Chondrocyte (in vitro differentiated cells): ENCODE data around the gene NHLRC4. TPM values are rescaled to one million over a fixed set of nuclear protein-coding genes. Genes with fewer than 3 reads are reported as not detected.

Experiments
- DNase-seq: peaks from one replicate; pipeline ENCODE4 v3.0.0; 2021; ENCODE audit warnings: mixed read lengths, low spot score
- H3K27ac Mint-ChIP-seq: one replicate; pipeline ENCODE4 v1.8.0; 2021; ENCODE audit warnings: mild to moderate bottlenecking, moderate library complexity, mixed read lengths; ENCODE audit not compliant: unreplicated experiment
- H3K27me3 Mint-ChIP-seq: 2 replicates; pipeline ENCODE4 v1.8.0; 2021; ENCODE audit warnings: low read depth, mixed read lengths
- H3K36me3 Mint-ChIP-seq: 2 replicates; pipeline ENCODE4 v1.8.0; 2021; ENCODE audit warnings: low read depth, mixed read lengths
- H3K4me1 Mint-ChIP-seq: 2 replicates; pipeline ENCODE4 v1.8.0; 2021; ENCODE audit warnings: low read depth, mild to moderate bottlenecking, mixed read lengths
- H3K4me3 Mint-ChIP-seq: one replicate; pipeline ENCODE4 v1.8.0; 2021; ENCODE audit warnings: mild to moderate bottlenecking, moderate library complexity, mixed read lengths; ENCODE audit not compliant: unreplicated experiment
- H3K9me3 Mint-ChIP-seq: 2 replicates; pipeline ENCODE4 v1.8.0; 2021; ENCODE audit warnings: low read depth, mixed read lengths
- CTCF ChIP-seq: fragments of 200-600 bp; sonication (generic); IDR thresholded peaks from 2 replicates; pipeline ENCODE4 v1.5.0; 2021; ENCODE audit warnings: antibody characterized with exemption, mild to moderate bottlenecking, moderate library complexity
- total RNA-seq: library from RNA; stranded (reverse); gene quantifications from 3 replicates; pipeline ENCODE4 v1.2.1, GENCODE V29; 2021

The NHLRC4 gene
- total RNA-seq, 1 donor from 2014 or later, result not detected

- no peak for DNase-seq
- no peak overlapping the region for H3K4me3 Mint-ChIP-seq
- H3K9me3 Mint-ChIP-seq, result no peaks in the 10 kb centered on the region
- no peaks in the 10 kb centered on the region for H3K36me3 Mint-ChIP-seq
- no peak overlapping the region for H3K27ac Mint-ChIP-seq
- H3K27me3 Mint-ChIP-seq, result peaks cover 11% of the 10 kb centered on the region
- peaks cover 4% of the 10 kb centered on the region for H3K4me1 Mint-ChIP-seq
- no peak for TF ChIP-seq CTCF
Observed at GRCh38 chr16:561957-562938, 4.6 kb upstream of the NHLRC4 start.

- Mint-ChIP-seq H3K36me3 (no peaks in the 10 kb centered on the region), H3K27ac (no peak overlapping the region), H3K27me3 (peaks cover 11% of the 10 kb centered on the region), H3K9me3 (no peaks in the 10 kb centered on the region), H3K4me1 (peaks cover 4% of the 10 kb centered on the region), H3K4me3 (no peak overlapping the region)
- no peak for DNase-seq
- no peak for TF ChIP-seq CTCF
Observed at GRCh38 chr16:563072-563644, 3.6 kb upstream of the NHLRC4 start.

GRCh38 chr16:564690-565418 is 2.0 kb upstream of the NHLRC4 start:
- Mint-ChIP-seq H3K9me3 (no peaks in the 10 kb centered on the region), H3K4me1 (peaks cover 11% of the 10 kb centered on the region), H3K4me3 (no peak overlapping the region), H3K36me3 (no peaks in the 10 kb centered on the region), H3K27me3 (peaks cover 5% of the 10 kb centered on the region), H3K27ac (no peak overlapping the region)
- no peak for TF ChIP-seq CTCF
- no peak for DNase-seq

- no peaks in the 10 kb centered on the region for H3K9me3 Mint-ChIP-seq
- H3K27me3 Mint-ChIP-seq, result peaks cover 5% of the 10 kb centered on the region
- H3K4me1 Mint-ChIP-seq, result peaks cover 12% of the 10 kb centered on the region
- H3K27ac Mint-ChIP-seq, result no peak overlapping the region
- no peak for DNase-seq
- H3K36me3 Mint-ChIP-seq, result no peaks in the 10 kb centered on the region
- no peak overlapping the region for H3K4me3 Mint-ChIP-seq
- TF ChIP-seq CTCF, result no peak
Observed at GRCh38 chr16:565419-566330, 1.1 kb upstream of the NHLRC4 start.
